Measurements from ENCODE around the gene RGS9. TPM values are rescaled to one million over a fixed set of nuclear protein-coding genes. Genes with fewer than 3 reads are reported as not detected.

Gene RGS9
- total and polyA plus RNA-seq, 10 of the 15 experiments (the other 5 are each of a cell fraction or from before 2014, with no cell fraction given) = 1.1 to 10.6 (median 5.6) TPM

GRCh38 chr17:65182233-65182632 is 45.1 kb downstream of the RGS9 start (continued):
- TF ChIP-seq CUX1 (IDR thresholded peaks at IDR 0.05; ENCODE audit: insufficient replicate concordance, low read depth, low read length) (peak; percentile 38), PML (IDR thresholded peaks at IDR 0.05; ENCODE audit: low read length) (no peak), SP1 (IDR thresholded peaks at IDR 0.05; ENCODE audit: low read depth, low read length) (peak; percentile 45), FOXK2 (IDR thresholded peaks at IDR 0.05) (no peak), CTCF (IDR thresholded peaks at IDR 0.05 in 2 of 3, conservative IDR thresholded peaks at IDR 0.05 in 1 of 3; ENCODE audit: control insufficient read depth in 2 of 3, extremely low read depth in 1 of 3, insufficient read depth in 1 of 3, low read depth in 3 of 3, low read length in 3 of 3) (no peak), ZBTB40 (IDR thresholded peaks at IDR 0.05; ENCODE audit: borderline replicate concordance) (no peak)

Measured in GM12878 (cell line).